HG02970 (cell line): ENCODE data around the gene EIF2D.
"Not testable (repeated sequence)": the region's sequence is repeated elsewhere in the genome, so short reads cannot be mapped to it uniquely, and the experiment has no call there.

Experiments
- ATAC-seq: cut with Tn5 transposase; IDR thresholded peaks from one replicate; pipeline ENCODE4 v1.9.1; 2021; ENCODE audit warnings: mild to moderate bottlenecking, moderate library complexity, moderate number of reproducible peaks; ENCODE audit not compliant: unreplicated experiment, low FRiP score

The EIF2D gene

GRCh38 chr1:206636671-206637070, 24.4 kb upstream of the EIF2D start:
- no peak for ATAC-seq

DNA sequence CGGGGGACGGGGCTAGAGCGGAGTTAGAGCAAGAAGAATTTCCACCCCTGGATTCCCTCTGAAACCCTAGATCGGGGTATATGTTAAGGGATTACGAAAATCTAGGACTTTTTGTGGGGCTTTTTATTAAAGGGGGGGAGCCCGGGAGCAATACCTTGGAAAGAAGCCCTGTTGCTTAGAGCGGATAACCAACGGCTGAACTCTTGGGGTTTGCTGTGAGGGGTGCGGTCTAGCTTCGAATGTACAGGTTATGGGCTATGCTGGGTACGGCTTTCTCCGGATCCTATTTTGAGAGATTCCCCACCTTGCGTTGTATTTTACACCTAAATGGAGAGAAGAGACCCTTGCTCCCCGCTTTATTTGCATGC, 23.7 kb upstream of the EIF2D start:
- no peak for ATAC-seq

DNA sequence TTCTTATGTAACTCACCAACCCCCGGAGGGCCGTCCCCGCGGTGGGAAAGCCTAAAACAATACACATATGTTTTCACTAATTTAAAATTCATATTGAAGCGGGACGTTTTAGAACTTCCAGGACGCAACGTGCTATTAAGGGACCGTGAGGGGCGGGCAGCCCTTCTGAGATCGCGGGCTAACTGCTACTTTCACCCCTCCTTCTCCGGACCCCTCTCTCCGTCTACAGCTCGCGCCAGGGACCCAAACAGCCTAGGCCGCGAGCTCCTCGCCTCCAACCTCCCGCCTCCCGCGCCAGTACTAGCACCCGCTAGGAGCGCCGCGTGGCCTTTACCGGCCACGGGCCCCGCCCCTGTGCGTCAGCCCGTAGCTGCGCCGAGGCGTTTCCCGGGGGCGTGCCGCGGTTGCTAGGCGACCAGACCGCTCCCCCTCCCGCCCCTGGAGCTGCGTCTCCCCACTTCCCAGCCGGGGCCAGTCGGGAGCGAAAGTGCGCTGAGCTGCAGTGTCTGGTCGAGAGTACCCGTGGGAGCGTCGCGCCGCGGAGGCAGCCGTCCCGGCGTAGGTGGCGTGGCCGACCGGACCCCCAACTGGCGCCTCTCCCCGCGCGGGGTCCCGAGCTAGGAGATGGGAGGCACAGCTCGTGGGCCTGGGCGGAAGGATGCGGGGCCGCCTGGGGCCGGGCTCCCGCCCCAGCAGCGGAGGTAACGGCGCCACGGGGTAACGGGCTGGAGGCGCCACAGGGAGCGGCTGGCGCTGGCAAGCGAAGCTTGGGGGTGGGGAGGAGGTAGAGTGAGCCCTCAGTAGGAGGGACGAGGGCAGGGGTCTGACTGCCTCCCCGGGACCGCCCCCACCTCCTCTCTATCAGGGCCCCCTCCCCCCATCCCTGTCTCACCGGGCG, 23.1 kb upstream of the EIF2D start, which contains the start of gene DYRK3:
Gene DYRK3 (plus strand): TSS at position 457 of the 898 bp plus-strand sequence. CDS start 168 bp downstream, at position 625.
- ATAC-seq: peak; percentile 89

DNA sequence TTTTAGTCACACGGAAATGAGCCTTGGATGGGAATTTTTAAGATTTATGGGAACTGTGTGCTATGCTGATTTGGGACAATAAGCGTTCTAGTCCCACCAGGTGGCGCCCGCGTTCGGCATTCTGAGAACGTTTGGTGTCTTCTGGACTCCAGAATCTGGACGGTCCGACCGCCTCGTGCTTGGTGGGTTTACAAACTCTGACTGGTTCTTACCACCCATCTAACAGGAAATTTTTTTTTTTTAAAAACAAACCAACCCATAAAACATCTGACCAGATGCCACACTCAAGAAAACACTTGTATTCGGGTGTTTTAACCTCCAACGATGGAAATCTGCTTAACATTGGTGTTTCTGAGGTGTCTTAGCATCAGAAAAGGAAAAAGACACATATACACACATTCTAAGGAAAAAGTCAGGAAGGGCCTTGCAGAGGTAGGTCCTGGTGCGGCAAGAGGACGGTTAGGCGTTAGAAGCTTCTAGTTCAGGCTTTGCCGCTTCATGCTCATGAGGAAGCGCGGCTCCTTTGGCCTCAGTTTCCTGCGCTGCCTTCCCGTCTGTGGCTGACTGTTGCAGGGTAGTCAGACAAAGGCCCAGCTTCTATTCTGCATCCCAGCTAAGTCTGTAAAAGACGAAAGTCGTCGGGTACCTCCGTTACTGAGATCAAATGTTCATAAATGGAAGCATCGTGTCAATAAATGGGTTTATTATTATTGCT, 22.3 kb upstream of the EIF2D start:
- ATAC-seq: no peak

GRCh38 chr1:206633708-206634121, 21.4 kb upstream of the EIF2D start:
- ATAC-seq: no peak

DNA sequence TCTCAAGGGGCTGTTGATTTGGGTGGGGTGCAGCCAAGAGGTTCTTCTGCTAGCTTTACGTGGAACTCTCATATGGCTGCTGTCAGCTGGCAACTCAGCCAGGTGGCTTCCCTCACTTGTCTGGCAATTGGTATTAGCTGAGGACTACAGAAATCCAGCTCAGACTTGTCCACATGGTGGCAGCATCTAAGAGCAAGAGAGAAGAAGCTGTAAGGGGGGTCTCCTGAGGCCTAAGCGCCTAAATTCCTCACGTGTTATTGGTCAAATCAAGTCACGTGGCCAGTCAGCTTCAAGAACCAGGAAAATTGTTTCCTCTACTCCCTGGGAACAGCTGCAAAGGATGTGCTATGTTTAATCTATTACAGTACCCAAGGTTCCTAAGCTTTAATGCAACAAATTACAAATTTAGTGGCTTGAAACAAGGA, 18.8 kb upstream of the EIF2D start:
- ATAC-seq: no peak

- ATAC-seq: no peak
These were observed 16.7 kb upstream of the EIF2D start for GRCh38 chr1:206628916-206629315.

DNA sequence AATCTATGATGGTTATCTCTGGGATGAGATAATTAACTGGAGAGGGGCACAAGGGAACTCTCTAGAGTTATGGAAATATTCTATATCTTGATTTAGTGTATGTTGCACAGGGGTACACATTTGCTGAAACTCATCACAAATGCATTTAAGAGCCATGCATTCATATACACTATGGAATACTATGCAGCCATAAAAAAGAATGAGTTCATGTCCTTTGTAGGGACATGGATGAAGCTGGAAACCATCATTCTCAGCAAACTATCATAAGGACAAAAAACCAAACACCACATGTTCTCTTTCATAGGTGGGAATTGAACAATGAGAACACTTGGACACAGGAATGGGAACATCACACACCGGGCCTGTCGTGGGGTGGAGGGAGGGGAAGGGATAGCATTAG, 14.1 kb upstream of the EIF2D start:
- ATAC-seq: not testable (repeated sequence)

DNA sequence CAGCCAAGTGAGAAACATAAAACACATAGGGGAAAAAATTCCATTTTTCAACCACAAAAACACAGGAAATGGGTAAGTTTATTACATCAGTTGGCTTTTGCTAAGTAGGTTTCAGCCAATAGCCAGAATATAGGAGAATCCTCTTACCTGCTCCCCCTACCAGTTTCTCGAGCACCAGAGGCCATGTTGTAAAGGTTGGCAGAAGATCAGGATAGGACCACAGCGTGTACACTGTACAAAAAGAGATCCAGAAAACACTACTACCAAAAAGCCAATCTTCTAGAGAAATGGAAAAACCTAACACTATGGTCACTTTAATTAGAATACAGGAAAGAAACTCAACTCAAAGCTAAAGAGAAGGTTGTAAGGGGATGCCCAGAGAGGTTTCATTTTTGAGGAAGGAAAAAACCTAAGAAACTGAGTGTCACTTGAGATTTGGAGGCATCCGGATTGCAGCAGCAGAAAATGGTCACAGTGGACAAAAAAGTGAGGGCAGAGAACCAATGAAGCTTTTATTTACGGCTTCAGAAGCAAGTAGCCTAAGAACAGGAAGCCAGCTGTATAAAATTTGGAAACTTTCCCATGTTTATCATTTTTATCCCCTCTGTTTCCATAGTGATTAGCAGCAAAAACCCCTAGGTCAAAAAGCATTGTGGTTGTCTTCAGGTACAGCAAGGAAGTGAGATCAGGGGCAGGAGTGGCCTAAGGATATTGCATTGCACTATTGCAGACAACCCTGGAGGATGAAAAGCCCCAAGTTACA, 2.9 kb downstream of the EIF2D start:
- peak; percentile 39 for ATAC-seq

DNA sequence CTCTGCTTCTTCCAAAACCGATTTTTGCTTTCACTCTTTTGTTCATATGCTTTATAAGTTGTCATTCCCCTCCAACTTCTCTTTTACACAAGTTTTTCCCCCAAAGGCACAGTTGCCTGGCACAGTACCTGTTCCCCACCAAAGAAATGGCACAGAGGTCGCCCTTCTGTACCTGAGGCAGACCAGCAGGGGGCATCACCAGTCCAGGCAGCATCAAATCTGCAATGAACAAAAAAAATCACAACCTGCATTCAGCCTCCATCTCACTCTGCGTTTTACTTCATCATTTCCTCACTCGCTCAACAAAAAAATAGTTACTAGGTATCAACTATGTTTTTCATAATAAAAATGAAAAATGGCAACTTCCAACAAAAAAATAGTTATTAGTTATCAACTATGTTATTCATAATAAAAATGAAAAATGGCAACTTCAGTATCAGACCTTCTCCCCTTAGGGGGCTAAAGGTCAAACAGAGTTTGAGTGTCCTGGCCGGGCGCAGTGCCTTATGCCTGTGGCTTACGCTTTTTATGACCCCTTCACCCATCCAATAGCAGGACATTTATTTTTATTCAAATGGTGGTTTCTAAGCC, 4.1 kb downstream of the EIF2D start:
- no peak for ATAC-seq

- no peak for ATAC-seq
These were observed 5.4 kb downstream of the EIF2D start for GRCh38 chr1:206606867-206607266.

DNA sequence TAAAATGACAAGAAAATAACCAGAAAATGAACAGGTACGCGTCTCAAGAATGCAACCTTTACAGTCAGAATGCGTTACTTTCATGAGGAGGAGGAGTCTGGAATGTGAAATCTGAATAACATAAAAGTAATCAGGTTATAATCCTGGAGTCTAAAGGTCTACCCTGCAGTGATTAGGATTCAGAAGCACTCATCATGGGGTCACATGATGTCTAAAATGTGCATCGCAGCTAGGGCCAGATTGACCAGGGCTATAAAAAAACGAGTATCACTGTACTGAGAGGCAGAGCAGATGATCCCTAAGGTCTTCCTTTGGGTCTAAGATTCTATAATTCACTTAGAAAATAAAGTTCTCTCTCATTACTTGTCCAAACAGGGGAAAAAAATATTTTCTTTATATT, 7.4 kb downstream of the EIF2D start:
- ATAC-seq: no peak

- ATAC-seq: no peak
These were observed 11.7 kb downstream of the EIF2D start for GRCh38 chr1:206600527-206600926.

DNA sequence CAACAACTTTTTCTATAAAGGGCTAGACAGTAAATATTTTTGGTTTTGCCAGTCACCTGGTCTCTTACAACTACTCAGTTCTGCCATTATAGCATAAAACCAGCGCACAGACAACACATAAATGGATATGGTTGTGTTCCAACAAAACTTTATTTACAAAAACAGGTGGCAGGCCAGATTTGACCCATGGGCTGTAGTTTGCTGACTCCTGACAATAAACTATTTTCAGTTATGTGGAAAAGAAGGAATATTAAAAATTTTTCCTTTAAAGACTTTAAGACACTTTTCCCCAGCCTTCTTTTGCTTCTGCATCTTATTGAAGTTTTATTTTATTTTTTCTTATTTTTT, 16.0 kb downstream of the EIF2D start:
- ATAC-seq: no peak

- no peak for ATAC-seq
These were observed 16.5 kb downstream of the EIF2D start for GRCh38 chr1:206595581-206596318.

DNA sequence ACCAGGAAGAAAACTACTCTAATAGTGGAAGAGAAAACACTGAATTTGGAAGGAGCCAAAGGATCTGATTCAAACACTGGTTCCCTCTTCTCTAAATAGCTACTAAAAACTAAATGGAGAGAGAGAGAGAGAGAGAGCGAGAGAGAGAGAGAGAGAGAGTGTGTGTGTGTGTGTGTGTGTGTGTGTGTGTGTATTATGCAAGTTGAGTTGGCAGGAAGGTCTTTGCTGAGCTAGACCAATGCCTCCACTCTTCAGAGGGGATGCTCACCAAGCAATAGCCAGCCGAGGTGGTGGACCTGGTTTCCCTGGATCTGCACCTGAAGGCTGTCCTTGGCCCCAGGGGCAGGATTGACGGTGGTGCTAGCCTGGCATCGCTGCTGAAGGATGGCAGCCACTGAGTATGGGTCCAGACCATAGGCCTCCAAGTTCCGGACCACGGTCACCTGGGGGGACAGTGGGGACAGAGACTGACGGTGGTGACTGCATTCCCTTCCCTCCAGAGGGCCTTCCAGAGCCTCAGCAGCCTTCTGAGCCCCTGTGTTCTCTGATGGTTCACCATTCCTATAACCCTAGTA, 18.8 kb downstream of the EIF2D start:
- no peak for ATAC-seq

DNA sequence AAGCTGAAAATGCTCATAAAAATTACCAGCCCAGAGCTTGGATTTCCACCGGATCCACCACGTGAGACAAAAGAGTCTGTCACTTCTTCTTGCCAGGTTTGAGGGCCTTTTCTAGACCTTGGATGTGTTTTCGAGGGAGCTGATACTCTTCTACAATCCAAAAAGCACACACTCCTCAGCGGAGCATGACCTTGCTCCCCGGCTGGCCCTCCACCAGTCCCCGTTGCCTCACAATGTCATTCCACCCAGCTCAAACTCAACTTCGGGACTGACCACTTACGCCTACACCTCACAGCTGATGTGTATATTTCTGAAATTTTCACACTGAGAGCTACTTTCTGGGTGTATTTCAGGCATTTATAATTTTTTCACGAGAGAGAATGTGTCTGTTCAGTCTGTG, 20.6 kb downstream of the EIF2D start:
- no peak for ATAC-seq

GRCh38 chr1:206591226-206591625, 21.0 kb downstream of the EIF2D start:
- ATAC-seq: no peak

DNA sequence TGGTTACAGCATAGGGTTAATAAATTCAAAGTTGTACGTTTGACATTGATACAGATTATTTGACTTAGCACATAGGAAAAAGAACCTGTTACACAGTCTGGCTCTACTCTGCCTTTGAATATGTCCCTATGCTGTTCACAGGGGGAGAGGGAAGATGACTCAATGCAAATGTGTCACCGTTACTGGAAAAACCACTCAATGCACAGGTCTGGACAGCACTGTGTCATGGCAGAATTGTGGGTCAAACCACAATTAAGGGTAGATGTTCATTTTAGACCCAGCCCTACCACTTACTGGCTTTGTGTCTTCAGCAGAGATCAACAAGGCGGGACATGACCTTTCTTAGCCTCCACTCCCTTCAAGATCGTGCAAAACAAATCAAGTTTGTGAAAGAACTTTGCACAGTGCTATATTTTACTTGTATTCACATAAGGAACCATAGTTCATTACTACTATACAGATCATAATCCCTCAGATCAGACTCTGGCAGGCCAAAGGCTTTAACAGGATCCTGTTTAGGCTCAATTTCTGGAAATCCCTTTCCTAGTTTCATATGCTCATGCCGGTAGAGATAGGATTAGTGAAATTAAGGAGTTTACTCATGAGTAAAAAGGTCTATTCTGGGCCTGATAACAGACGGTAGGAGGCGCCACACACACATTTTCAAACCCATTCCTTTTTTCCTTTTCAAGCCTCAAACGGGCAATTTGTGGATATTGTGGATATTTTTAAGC, 22.1 kb downstream of the EIF2D start:
- no peak for ATAC-seq
